Mesodermal cell (in vitro differentiated cells): ENCODE results near the gene PJVK.

ENCODE experiments used
- H3K27ac ChIP-seq: 2 replicates; pipeline ENCODE4 v1.7.0; 2013; ENCODE audit warnings: mild to moderate bottlenecking, low read depth, low read length, moderate library complexity; ENCODE audit not compliant: severe bottlenecking
- H3K36me3 ChIP-seq: 2 replicates; pipeline ENCODE4 v1.7.1; 2013; ENCODE audit warnings: mild to moderate bottlenecking, low read length, moderate library complexity; ENCODE audit not compliant: control insufficient read depth, insufficient read depth
- H3K4me1 ChIP-seq: one replicate; pipeline ENCODE4 v1.7.1; 2013; ENCODE audit warnings: mild to moderate bottlenecking, low read length; ENCODE audit not compliant: insufficient read depth, control insufficient read depth, poor library complexity, severe bottlenecking
- H3K4me3 ChIP-seq: 2 replicates; pipeline ENCODE4 v1.7.0; 2013; ENCODE audit warnings: low read length, control low read depth, mild to moderate bottlenecking; ENCODE audit not compliant: insufficient read depth, poor library complexity, severe bottlenecking; ENCODE audit errors: extremely low read depth
- H3K9me3 ChIP-seq: 2 replicates; pipeline ENCODE4 v1.7.1; 2013; ENCODE audit warnings: mild to moderate bottlenecking, low read length, moderate library complexity; ENCODE audit not compliant: control insufficient read depth
- WGBS, 2 experiments: methylation state at CpG; one replicate each; pipeline ENCODE4 v1.1.5; 2013; ENCODE audit warnings: missing lambda C conversion rate in 2 of 2; ENCODE audit not compliant: insufficient coverage in 2 of 2; 5-methylcytosine and 5-hydroxymethylcytosine counted together

PJVK gene

DNA sequence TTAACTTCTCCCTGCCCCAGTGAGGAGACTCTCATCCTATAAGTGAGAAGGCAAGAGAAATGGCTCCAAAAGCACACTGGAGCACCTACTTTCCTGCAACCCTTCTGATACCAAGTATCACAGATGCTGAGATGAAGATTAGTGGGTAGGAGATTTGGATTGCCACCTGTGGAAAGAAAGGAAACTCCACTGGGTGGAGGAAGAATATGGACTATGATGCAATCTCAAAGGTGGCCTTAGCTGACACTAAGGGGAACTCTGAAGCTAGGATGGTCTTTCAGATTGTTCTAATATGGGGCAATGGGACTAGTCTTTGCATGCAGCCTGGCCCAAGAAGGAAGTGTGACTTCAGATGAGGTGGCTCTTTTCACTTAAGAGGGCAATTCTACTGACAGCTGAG is 21.8 kb upstream of the PJVK start:
- H3K4me1 ChIP-seq: no peaks in the 10 kb centered on the region
- peaks cover 89% of the 10 kb centered on the region for H3K36me3 ChIP-seq
- no peak overlapping the region for H3K4me3 ChIP-seq
- H3K9me3 ChIP-seq: peaks cover 6% of the 10 kb centered on the region
- no peak overlapping the region for H3K27ac ChIP-seq

DNA sequence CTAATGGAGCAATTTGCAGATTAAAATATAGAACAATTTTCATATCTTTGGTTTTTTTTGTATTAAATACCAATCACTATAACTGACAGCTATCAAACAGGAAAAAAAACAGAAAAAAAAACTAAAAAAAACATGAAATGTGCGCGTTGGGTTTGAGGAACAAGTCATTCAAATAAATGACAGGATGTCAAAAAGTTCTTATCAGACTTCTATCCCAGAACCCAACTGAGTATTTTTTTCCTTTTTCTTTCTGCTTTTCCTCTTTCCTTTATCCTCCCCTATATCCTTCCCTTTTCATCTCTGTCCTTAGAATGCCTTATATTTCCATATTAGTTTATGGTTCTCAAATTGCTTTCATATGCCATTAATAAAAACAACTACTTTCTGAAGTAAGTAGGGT is 14.5 kb upstream of the PJVK start:
- Histone ChIP-seq H3K36me3 (peaks cover 57% of the 10 kb centered on the region), H3K27ac (no peak overlapping the region), H3K4me3 (no peak overlapping the region), H3K4me1 (peaks cover 16% of the 10 kb centered on the region), H3K9me3 (no peaks in the 10 kb centered on the region)
- WGBS, 2 experiments: 100% methylated on average over 2 of the region's 2 CpGs

DNA sequence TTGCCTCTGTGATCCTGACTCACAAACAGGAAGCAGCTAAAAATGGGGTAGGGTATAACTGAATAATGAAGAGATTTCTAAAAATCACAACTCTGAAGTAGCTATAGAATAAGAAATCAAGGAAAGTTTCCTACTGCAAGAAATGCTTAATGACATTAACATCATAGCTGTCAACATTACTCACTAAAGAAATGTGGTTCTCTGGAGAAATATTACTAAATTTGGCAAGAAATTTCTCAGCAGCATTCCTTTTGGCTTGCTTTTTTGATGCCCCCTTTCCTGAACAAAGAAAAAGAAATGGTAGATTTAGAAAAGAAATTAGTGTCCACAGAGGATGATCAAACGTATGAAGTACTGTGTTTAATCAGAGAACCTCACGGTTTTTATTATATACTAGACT is 9.8 kb upstream of the PJVK start:
- Histone ChIP-seq H3K27ac (no peak overlapping the region), H3K36me3 (peaks cover 60% of the 10 kb centered on the region), H3K4me1 (peaks cover 16% of the 10 kb centered on the region), H3K9me3 (no peaks in the 10 kb centered on the region), H3K4me3 (no peak overlapping the region)
- no CpG with 5 or more reads among the region's 2 CpGs for WGBS, 2 experiments

DNA sequence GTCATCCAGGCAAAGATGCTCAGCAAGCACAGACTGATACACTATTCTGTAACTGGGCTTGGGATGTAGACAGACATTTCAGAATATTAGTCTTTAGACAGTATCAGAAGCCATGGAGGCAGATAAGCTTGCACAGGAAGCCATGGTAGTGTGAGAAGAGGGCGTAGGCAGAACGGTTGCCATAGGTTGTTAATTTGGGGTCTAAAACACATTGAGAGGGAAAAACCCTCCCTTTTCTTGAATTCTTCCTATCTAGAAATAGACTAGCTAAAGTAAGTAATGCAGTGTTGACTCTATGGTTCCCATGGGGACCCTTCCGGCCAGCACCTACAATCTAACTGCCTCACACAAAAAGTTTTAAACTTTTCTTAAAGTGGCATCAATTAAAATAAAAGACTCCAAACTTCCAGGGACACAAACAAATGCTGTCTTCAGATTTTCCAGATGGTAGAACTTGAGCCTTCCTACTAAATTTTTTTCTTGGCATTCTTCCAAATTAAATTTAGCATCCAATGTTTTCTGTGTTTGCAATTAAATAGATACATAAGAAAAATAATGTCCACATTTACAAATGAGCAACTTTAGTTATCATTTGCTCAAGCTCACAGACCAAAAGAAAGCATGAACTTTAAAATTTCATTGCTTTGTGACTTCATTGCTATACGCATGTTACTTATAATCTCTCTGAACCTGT is 2.1 kb upstream of the PJVK start:
- H3K9me3 ChIP-seq: no peaks in the 10 kb centered on the region
- H3K4me3 ChIP-seq: peak overlapping the region; percentile 74
- peaks cover 46% of the 10 kb centered on the region for H3K36me3 ChIP-seq
- WGBS, 2 experiments: 60 to 90% methylated on average over 2 to 3 of the region's 4 CpGs
- no peak overlapping the region for H3K27ac ChIP-seq
- H3K4me1 ChIP-seq: no peaks in the 10 kb centered on the region

DNA sequence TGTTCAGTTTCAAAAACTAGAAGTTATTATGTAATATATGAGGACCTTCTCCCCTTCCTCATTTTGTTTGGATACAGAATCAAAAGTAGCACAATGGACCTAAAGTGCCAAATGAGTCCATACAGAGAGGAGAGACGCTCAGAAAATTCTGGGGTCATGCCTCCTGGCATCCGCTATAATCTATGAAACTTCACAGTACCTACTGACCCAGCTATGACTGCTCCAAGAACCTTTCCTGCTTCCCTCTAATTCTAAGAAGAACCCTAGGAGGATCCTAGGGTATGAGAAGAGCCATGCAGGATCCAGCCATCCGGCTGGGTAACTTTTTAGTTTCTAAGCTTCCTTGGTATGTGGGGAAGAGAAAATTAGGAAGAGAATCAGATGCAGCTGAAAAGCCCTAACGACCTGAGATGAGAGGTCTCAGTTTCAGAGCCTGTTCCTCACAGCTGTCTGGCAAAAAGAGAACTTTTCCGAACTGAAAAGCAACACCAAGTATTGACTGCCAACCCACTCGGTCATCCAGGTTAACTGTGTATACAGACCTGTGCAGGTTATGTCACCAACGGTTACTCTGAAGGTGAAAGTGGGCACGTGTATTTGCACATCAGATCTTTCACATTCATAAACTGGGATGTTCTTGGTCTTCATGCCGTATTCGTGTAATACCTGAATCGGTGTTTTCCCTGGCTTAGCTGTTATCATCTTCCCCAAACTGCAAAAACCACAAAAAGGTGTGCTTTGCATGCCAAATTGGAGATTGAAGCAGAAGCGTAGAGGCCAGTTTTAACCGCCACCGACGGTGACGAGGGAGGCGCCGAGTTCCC is 1.3 kb upstream of the PJVK start:
- Histone ChIP-seq H3K36me3 (peaks cover 39% of the 10 kb centered on the region), H3K27ac (peak overlapping the region; percentile 99), H3K4me1 (no peaks in the 10 kb centered on the region), H3K4me3 (peak overlapping the region; percentile 74), H3K9me3 (no peaks in the 10 kb centered on the region)
- 18 to 20% methylated on average over 15 to 17 of the region's 18 CpGs for WGBS, 2 experiments

DNA sequence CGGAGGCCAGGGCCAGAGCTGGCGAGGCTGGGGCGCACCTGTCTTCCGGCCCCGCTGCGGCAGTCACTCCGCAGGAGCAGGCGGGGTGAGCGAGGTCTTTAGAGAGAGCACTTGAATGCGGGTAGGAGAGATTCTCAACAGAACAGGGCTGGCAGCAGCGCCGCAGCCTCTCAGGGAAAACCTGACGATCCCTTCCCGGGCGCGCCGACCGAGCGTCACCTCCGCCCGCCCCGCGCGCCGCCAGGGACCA is 729 bp upstream of the PJVK start:
- WGBS, 2 experiments: 1 to 2% methylated on average over 5 to 25 of the region's 25 CpGs
- peak overlapping the region; percentile 99 for H3K27ac ChIP-seq
- H3K4me1 ChIP-seq: no peaks in the 10 kb centered on the region

DNA sequence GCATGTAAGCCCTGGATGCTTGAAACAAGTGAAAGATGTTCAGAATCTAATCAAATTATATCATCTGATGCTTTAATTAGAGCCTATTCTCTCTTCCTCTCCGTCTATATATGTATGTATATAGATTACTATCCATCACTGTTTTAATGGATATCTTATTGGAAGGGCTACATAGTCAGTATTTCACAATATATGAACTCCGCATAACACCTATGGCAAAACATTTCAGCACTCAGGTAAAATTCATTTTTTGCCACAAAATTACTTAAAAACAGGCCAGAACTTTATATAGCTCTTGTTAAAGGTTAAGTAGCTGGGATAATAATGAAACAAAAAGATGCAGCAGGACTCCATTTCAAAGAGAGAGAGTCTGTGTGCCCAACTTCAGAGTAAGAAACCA is 1.2 kb downstream of the PJVK start:
- no peaks in the 10 kb centered on the region for H3K9me3 ChIP-seq
- no peak overlapping the region for H3K27ac ChIP-seq
- H3K4me1 ChIP-seq: no peaks in the 10 kb centered on the region
- no CpG with 5 or more reads among the region's 2 CpGs for WGBS, 2 experiments
- H3K4me3 ChIP-seq: no peak overlapping the region
- peaks cover 17% of the 10 kb centered on the region for H3K36me3 ChIP-seq

More for the DNA sequence above, 729 bp upstream of the PJVK start:
- H3K4me3 ChIP-seq: peak overlapping the region; percentile 74
- H3K36me3 ChIP-seq: peaks cover 33% of the 10 kb centered on the region
- no peaks in the 10 kb centered on the region for H3K9me3 ChIP-seq

DNA sequence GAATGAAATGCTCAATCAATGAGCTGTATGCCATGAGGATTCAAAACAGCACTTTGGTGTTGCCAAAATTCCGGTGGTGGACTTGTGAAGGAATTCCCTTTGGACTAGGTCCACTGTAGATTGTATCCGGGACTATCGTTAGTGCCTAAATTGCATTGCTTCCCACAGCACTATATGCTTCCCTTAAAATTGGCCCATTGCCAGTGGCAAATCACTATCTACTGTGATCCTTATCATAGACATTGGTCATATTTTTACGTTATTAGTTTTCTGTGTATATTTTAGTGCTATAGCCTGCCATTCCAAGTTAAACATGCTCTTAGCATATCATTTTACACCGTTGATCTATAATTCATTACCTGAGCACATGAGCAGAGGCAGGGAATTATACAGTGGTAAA is 1.7 kb downstream of the PJVK start:
- H3K36me3 ChIP-seq: peaks cover 14% of the 10 kb centered on the region
- 83 to 98% methylated on average over 3 of the region's 5 CpGs for WGBS, 2 experiments
- no peak overlapping the region for H3K27ac ChIP-seq

DNA sequence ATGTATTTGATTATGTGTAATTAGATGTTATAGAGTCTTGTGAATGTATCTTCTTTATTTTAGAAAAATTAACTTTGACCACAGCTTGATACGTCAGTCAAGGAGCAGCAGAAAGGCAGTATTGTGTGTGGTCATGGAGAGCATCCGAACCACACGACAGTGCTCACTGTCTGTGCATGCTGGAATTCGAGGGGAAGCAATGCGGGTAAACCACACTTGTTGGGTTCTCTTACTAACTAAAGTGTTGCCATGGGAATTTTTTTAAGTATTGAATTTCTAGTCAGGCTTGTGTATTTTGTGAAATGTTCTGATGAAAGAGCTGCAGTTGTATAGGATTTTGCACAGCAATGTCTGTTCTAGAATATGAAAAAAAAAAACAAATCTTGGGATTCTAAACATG is 4.8 kb downstream of the PJVK start:
- Histone ChIP-seq H3K4me3 (no peak overlapping the region), H3K9me3 (no peaks in the 10 kb centered on the region), H3K27ac (no peak overlapping the region), H3K36me3 (no peaks in the 10 kb centered on the region), H3K4me1 (no peaks in the 10 kb centered on the region)
- 88 to 90% methylated on average over 5 of the region's 5 CpGs for WGBS, 2 experiments

More for the DNA sequence above, 1.7 kb downstream of the PJVK start:
- Histone ChIP-seq H3K9me3 (no peaks in the 10 kb centered on the region), H3K4me3 (no peak overlapping the region), H3K4me1 (no peaks in the 10 kb centered on the region)

DNA sequence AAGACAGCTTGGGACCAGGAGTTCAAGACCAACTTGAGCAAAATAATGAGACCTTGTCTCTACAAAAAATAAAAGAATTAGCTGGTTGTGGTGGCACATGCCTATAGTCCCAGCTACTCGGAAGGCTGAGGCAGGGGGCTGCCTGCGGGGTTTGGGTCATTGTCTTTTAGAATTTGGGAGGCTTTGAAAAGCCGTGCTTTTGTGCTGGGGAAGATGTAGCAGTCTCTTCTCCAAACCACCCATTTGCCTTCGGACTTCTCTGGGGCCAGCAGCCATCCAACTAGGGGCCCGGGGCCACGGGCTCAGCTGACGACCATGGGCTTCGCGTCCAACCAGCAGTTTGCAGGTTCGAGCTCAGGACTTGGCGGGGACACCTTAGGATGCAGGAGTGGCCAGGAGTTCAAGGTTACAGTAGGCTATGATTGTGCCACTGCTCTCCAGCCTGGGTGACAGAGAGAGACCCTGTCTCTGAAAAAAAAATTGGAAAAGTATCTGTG is 6.3 kb downstream of the PJVK start:
- WGBS, 2 experiments: 70 to 89% methylated on average over 4 to 8 of the region's 11 CpGs
- Histone ChIP-seq H3K9me3 (no peaks in the 10 kb centered on the region), H3K36me3 (no peaks in the 10 kb centered on the region), H3K27ac (no peak overlapping the region), H3K4me3 (no peak overlapping the region), H3K4me1 (no peaks in the 10 kb centered on the region)

DNA sequence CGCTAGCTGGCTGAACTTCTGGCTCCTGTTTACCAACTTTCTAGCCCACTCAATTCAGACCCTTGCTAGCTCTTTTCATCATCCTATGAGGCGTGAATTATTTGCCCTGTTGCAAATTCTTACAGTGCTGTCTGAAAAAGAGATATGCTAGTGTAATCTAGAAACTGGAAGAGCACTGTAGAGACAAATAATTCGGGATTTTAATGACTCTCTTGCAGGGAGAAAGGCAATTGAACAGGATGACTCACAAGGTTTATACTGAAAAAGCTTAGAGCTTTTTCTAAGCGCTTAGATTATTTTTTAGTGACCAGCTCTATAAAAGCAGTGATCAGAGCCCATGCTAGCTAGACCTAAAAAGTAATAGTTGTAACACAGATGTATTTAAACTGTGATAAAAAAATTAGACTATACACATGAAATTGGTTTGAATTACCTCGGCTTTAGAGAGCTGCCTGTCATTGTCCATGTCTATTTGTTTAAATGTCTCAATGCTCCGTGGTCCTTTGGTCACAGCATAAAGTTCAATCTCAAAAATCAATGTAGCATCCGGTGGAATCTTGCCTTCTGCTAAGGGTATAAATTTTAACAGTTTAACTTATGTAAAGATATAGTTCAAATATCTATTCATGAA is 18.2 kb downstream of the PJVK start:
- Histone ChIP-seq H3K36me3 (peaks cover 18% of the 10 kb centered on the region), H3K4me3 (no peak overlapping the region), H3K9me3 (no peaks in the 10 kb centered on the region), H3K4me1 (no peaks in the 10 kb centered on the region), H3K27ac (no peak overlapping the region)
- WGBS, 2 experiments: 85 to 91% methylated on average over 4 of the region's 7 CpGs
